HUDEP-2 (cell line): Measurements from ENCODE around the gene EDEM3.
A peak's percentile ranks its signal among the peaks of the same experiment; 100 is the strongest.
"Not testable (repeated sequence)": the region's sequence is repeated elsewhere in the genome, so short reads cannot be mapped to it uniquely, and the experiment has no call there.

Source experiments
- DNase-seq, 76 experiments: peaks; one replicate each; lab custom pipeline; 2025; ENCODE audit not compliant: unreplicated experiment in 76 of 76; lab: John Stamatoyannopoulos, UW

Gene EDEM3

DNA sequence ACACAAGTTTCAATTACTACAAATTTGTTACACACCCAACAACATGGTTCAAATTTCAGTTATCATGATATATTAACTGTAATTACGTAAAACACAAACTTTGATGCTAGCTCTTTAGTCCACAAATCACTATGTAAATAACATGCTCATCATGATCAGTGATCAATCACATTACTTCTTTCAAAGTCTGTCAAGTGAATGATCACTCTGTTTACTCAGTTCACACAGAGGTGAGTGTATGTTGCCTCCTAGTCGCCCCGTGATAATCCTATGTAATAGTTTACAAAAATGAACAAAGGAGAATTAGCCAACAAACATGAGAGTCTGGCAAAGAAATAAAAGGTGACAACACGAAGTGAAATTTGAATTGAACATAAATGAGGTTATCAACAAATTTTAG lies 14.3 kb downstream of the EDEM3 start:
- DNase-seq = no peak

DNA sequence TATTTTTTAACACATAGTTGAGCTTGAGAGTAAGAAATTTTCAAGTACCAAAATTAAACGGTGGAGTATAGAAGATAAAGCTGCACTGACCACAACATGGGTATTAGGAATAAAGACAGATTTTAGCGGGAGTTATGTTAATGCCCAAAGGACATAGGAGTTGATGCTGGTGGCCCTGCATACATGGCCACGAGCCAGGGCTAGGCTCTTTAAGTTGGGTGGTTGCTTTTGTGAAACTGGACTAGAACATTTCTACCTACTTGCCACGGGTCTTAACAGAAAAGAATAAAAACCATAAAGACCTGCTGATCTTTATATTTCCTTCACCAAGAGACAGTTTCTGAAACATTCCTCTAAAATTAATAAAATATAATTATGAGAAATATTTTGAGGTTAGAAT lies 14.9 kb downstream of the EDEM3 start:
- peak in 1 of 76 experiments; percentile 2 for DNase-seq

DNA sequence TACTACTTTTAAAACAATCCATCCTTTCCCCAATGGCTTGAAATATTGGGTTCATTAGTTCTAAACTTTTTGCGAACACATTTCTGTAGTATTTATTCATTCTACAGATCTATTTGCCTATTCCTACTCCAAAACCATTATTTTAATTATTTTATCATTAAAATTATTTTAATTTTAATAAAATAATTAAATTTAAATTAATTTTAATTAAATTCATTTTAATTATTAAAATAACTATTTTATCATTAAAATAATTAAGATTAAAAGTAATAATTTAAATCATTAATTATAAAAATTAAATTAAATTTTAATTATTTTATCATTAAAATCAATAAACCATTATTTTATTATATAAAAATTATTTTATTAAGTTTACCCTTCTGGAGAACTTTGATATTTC lies 15.6 kb downstream of the EDEM3 start:
- DNase-seq = no peak

DNA sequence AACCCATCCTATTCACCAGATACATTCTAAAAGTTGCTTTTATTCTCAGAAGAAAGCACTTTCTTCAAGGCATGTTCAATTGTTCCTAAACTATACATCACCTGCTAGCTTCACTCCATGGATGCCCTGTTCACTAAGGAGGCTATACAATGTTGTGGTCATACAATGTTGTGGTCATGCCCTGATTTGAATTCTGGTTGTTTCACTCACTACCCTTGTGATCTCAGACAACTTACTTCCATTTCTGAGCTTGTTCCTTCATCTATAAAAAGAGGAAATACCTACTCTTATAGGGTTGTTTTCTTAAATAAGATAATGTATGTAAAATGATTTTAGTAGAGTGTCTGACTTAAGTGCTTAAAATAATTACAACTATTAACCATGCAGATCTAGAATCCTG lies 19.7 kb downstream of the EDEM3 start:
- no peak for DNase-seq

DNA sequence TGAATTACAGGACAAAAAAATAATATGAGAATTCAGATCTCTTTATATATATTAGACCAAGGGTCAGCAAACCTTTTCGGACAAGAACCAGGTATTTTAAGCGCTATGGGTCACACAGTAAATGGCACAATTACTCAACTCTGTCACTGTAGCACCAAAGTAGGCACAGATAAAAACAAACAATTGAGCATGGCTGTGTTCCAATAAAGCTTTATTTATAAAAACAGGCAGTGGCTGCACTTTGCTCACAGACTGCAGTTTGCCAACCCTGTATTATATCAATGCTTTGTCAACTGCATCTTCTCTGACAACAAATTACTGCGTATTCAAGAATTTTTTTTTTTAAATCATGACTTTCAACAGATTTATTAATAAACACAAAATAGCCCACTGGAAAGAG lies 29.8 kb downstream of the EDEM3 start:
- no peak for DNase-seq

DNA sequence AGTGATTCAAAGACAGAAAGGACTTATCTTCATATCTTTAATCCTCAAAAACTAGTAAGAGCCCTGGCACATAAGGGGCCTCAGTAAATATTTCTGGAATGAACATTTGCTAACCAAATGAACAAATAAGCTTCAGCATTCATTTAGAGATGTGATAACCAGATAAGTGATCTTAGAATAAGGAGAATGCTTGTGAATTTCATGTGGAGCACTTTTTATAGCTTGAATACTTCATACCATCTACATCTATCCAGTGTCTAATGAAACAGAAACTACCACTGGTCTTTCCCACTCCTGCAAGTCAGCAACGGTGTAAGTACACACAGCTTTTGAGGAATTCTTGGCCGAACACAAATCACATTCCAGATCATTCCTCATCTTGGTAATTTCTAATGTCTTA lies 38.5 kb downstream of the EDEM3 start:
- no peak for DNase-seq

DNA sequence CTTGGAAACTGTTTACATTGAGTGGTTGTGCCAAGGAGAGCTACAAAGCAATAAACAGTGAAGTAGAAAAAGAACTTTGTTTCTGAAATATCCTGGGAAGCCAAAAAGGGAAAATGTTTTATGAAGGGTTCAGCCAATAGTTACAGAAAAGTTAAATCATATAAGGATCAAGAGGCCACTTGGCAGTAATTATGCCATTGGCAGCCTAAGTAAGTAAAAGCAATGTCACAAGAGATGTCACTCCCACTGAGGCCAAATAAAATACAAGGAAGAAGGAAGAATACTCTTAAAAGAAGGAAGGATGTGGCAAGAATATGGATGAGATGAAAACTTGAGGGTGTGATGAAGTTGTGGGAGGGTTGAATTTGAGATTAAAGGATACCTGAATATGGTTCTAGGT lies 45.2 kb downstream of the EDEM3 start:
- no peak for DNase-seq

DNA sequence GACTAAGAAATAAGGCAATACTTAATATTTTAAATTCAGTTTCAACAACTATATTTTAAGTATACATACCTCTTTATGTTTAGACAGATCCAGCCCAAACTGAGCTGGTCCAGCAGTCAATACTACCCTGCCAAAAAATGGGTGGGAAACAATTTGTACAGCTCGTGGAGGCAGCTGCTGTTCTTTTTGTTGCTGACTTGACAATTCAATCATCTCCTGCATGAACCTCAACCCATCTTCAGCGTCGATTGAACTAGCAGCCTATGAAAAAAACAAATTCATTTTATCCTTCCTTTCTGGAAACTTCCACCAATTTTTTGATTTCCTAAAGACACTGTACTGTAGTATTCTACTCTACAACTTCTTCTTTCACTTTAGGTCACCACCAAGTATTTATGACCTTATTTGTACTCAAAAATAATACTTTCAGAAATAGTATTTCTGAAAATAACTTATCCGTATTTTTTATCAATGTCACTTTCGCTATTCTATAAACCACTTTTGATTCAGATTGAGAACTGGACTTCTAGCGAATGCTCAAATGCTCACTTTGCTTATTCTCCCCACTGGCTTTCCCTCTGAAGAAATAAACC lies 46.5 kb downstream of the EDEM3 start:
- no peak for DNase-seq

DNA sequence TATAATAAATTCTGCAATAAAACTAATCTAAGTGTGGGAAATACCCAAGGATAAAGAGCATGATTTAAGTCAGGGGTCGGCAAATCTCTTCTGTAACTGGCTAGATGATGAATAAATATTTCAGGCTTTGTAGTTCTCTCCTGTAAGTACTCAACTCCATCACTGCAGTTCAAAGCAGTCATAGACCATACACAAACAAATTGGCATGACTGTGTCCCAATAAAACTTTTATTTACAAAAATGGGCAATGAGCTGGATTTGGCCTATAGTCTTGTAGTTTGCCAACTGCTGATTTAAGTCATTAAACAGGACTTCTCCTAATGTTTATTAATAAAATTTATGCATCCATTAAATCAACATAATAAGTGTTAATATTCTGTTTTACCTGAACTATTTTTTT lies 49.4 kb downstream of the EDEM3 start:
- no peak for DNase-seq

DNA sequence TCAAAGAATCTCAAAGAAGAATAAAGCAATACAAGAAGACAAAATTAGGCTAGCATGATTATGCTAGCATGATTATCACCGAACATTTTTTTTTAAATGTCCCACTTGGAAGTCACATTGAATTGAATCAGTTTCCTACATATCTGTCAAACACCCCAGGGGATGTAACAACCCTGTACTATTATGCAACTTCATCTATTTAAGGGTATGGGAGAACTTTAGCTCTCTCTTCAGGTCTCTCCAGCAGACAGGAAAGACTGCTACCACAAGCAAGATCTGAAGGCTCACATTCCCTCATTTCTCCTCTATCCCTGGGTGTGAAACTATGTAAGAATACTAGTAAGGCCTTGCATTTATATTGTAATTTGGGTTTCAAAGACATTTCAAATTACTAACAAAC lies 52.8 kb downstream of the EDEM3 start:
- DNase-seq = no peak

DNA sequence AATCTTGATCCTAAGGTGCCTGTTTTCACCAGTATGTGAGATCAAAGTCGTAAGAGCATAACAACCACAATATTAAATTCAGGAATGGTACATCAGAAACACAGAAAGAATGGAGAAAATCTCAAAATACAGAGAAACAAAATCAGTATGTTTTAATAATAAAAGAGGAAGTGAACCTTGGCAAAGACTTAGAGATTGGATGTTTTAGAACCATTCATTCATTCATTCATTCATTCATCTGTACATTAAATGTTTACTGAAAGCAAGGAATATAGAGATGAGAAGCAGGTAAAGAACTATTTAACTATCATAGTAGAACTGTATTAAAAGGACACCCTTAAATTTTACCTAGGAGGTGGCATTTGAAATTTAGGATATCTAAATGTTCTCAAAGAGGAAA lies 55.7 kb downstream of the EDEM3 start:
- DNase-seq = no peak

DNA sequence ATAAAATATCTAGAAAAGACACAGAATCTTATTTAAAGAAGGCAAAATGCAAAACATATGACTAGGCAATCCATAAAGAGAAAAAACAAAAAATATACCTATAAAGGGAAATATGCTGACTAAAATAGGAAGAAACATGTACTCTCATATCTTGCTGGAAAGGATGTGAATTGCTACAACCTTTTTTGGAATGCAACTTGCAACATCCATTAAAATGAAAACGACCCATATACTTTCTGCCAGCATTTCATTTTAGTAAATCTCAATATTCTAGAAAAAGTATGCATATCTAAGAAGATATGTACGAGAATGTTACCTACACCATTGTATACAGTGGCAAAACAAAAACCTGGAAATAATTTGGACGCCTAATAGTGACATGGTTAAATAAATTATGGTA lies 56.6 kb downstream of the EDEM3 start:
- no peak for DNase-seq

DNA sequence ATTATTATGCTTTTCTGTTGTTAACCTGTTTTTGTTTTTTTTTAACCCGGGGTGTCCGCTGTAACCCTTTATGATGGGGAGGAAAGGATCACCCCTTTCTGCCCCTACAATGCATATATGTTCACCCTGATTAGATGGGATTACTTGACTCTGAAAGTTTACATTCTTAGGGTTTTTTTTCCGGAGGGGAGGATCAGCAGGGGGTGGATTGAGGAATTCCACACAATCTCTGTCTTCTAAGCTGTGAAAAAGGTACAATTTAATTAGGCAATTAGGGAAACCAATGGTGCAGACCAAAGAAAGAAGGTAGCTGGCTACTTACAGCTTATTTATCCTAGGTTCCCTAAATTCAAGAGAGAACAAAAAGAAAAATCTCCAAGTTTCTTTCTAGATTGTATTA lies 58.3 kb downstream of the EDEM3 start:
- DNase-seq = no peak

DNA sequence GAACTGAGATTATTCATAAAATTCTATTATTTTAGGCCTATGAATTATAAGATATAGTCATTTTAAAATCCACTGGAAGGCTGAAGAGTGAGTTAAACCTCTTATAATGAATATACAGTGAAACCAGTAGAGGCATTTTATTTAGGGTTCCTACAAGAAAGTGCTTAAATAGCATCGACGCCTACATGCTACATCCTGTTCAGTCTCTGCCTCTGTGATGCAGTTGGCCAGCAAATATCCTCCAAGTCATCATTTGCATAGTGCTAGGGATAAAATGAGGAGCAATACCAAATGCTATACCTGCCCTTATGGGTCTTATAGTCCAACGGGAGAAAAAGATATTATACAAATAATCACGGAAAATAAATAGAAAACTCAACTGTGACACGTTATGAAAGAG lies 59.6 kb downstream of the EDEM3 start:
- DNase-seq = no peak

DNA sequence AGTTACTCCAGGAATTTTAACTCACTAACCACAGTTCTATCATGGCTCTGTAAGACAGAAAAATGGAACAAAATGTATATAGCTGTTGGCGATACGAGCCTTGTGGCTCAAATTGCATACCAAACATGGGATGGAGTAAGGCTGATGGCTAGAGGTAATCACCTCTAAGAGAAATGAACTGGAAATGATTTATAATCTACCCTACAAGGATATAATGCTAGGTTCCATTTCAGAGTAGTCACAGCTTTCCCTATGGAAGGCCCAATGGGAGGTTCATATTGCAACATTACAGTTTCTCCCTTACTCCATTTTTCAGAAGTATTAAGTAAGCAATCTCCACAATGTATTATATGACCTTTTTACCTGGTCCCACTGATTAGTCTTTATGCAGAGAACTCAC lies 61.6 kb downstream of the EDEM3 start:
- no peak for DNase-seq

DNA sequence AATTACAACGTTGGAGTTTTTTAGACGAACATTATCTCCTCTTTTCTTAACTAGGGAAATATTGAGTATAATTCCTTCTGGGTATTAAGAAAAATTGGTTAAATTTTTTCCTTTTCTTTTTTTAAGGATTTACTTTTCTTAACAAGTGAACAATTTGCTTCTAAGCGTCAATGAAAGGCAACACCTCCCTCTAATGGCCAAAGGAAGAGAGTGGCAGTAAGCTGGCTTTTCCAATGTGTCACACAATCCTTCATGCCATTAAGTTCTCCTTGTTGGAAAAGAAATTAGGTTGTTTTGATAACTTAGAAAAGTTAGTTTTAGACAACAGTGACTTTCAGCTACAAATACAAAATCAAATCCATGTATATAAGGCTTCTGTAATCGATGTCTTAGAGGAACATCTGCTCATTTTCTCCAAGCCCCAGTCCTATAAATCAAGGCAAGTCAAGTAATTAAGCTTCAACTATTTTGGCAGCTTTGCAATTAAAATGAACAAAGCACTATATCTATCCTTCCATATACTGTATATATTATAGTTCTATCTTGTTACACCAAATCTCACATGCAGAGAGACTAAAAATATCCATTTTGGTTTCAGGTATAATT lies 62.8 kb downstream of the EDEM3 start:
- DNase-seq = peak in 3 of 76 experiments; percentile 1 to 5 (median 2)

DNA sequence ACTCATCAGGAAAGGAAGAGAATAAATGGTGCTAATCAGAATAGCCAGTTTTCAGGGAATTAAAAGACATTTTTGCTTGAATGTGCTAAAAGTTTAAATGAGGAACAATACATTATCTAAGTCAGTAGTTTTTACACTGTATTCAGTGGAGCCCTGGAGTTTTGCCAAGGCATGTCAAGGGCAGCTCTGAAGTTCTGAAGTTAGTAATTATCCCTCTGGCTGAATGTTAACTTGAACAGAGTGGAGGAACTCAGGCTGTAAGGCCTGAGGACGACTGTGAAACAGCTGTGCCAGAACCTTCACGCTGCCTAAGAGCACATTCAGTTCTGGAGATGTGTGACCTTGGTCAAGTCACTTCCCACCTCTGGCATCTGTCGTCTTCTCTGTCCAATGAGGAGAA lies 68.1 kb downstream of the EDEM3 start:
- DNase-seq = peak in 3 of 76 experiments; percentile 1 to 24 (median 4)

DNA sequence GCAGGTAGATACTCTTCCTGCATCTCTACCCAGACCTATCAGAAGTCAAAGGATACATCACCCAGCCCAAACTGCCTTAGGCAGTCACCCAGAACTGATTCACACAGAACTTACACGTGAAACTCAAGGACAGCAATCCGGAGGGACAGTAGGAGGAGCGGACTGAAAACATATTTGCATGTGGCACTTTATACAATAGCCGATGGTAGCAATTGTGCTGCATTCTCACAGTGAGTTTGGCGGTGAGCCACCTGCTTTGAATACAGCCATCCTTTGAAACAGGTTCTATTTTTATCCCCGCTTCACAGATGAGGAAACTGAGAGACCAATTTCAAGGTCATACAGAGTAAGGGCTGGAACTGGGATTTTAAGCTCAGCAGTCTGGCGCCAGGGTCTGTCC lies 69.5 kb downstream of the EDEM3 start:
- no peak for DNase-seq

DNA sequence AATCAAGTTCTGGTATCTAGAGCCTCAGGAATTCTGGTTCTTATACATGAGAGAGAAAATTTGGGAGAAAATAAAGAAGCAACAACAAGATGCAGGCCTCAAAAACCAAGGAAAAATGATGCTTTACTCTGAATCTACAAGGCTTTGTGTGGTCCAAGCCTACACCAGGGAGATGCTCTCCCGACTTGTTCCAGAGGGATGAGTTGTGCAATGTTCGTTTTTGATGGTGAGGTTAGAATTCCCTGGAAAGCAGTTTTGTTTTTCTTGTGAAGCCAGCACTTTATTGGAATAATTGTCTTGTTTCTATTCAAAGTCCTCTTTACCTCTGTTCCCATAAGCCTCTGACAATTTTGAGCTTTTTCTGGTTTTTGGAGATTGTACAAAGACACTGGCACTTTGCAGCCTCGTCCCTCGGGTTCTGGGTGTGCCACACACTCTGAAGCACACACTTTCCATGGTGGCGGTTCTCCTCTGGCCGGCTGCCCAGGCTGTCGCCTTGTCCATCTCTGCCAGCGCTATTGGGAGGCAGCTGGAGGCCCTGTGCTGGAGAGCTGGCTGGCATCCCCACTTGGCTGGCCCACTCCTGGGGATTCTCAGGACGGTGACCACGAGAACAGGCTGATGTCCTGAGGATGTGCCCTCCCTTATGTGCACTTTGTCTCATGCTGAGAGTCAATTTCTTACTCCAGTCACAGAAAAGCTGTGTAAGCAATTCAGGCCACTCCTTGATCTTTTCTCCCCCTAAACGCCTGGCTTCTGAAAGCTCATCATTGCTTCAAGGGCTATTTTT lies 70.2 kb downstream of the EDEM3 start:
- peak in 6 of 76 experiments; percentile 1 to 37 (median 4) for DNase-seq

DNA sequence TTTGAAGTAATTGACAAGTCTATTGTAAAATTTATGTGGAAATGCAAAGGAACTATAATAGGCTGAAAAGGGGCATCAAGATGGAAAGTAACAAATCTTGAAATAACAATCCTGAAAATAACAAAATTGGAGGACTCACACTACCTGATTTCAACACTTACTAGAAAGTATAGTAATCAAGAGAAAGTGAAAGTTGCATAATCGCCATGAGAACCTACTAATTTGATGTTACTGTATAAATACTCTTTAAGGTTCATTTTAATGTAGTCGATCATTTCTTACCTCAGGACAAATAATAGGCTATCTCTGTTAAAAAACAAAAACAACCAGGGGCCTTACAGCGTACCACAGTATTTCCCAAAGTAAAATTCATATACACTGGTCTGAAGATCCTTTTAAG lies 71.7 kb downstream of the EDEM3 start:
- no peak for DNase-seq

DNA sequence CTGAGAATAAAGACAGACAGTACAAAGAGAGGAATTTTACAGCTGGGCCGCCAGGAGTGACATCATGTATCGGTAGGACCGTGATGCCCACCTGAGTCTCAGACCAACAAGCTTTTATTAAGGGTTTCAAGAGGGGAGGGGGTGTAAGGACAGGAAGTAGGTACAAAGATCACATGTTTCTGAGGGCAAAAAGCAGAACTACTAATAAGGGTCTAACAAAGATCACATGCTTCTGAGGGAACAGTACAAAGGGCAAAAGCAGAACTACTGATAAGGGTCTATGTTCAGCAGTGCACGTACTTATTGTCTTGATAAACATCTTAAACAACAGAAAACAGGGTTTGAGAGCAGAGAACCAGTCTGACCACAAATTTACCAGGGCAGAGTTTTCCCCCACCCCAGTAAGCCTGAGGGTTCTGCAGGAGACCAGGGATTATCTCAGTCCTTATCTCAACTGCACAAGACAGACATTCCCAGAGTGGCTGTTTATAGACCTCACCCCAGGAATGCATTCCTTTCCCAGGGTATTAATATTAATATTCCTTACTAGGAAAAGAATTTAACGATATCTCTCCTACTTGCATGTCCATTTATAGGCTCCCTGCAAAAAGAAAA lies 73.9 kb downstream of the EDEM3 start:
- DNase-seq = not testable (repeated sequence)

DNA sequence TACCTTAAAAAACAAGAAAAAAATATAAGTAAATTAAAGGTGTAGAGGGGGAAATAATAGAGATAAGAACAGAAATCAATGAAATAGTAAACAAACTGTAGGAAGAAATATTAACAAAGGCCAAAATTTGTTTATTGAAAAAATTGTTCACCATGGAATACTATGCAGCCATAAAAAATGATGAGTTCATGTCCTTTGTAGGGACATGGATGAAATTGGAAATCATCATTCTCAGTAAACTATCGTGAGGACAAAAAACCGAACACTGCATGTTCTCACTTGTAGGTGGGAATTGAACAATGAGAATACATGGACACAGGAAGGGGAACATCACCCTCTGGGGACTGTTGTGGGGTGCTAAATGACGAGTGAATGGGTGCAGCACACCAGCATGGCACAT lies 75.2 kb downstream of the EDEM3 start:
- DNase-seq = not testable (repeated sequence)
